ENCODE measurements around the gene ADCY3. TPM values are rescaled to one million over a fixed set of nuclear protein-coding genes. Genes with fewer than 3 reads are reported as not detected.

The ADCY3 gene
- total RNA-seq, 1 donor from 2014 or later, result 140 TPM

DNA sequence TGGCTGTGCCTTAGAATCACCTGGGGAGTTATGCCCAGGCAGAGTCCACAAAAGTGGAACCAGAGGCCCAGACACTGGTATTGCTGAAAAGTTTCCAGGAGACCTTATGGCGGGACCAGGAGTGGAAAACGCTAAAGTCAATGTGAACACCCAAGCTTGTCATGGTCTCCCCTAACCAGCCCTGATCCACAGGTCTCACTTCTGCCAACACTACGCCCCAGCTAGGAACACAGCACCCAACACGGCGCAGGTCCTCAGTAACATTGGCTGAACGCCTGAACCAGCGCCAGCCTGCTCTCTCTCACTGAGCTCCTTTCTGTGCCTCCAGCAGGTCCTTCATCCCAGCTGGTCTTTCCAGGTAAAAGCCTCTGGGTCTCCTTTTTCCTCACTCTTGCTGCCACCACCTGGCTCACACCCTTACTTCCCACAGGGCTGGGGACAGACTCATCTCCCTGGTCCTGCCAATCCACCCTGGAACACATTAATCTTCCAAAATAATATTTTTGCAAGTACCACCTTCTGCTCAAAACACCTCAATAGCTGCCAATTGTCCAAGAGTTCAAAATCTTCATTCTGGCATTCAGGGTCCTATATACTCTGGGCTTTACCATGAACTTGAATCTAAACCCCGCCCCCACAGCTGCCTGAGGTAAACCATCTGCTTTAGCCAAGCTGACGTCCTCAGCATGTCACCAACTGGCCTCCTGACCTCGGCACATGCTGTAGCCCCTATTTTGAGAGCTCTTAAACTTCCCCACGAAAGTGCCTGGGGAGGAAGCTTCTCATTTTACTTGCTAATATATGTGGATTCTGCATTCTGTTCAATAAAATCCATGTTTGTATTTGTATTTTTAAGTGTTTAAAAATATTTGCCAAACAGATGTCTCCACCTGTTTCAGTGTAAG is 34.6 kb downstream of the ADCY3 start:
- no peak overlapping the region for H3K27ac ChIP-seq
- intact Hi-C loops (cut with DNase I), result no loop called here
- no peaks in the 10 kb centered on the region for H3K9me3 ChIP-seq
- no peaks in the 10 kb centered on the region for H3K36me3 ChIP-seq
- H3K4me1 ChIP-seq, result no peaks in the 10 kb centered on the region
- H3K27me3 ChIP-seq, result no peaks in the 10 kb centered on the region
- no peak overlapping the region for H3K4me3 ChIP-seq
- no peak for DNase-seq (ENCODE audit: low spot score in 2 of 2)
- TF ChIP-seq, protein P1, sequence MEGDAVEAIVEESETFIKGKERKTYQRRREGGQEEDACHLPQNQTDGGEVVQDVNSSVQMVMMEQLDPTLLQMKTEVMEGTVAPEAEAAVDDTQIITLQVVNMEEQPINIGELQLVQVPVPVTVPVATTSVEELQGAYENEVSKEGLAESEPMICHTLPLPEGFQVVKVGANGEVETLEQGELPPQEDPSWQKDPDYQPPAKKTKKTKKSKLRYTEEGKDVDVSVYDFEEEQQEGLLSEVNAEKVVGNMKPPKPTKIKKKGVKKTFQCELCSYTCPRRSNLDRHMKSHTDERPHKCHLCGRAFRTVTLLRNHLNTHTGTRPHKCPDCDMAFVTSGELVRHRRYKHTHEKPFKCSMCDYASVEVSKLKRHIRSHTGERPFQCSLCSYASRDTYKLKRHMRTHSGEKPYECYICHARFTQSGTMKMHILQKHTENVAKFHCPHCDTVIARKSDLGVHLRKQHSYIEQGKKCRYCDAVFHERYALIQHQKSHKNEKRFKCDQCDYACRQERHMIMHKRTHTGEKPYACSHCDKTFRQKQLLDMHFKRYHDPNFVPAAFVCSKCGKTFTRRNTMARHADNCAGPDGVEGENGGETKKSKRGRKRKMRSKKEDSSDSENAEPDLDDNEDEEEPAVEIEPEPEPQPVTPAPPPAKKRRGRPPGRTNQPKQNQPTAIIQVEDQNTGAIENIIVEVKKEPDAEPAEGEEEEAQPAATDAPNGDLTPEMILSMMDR (IDR thresholded peaks at IDR 0.05), result no peak

DNA sequence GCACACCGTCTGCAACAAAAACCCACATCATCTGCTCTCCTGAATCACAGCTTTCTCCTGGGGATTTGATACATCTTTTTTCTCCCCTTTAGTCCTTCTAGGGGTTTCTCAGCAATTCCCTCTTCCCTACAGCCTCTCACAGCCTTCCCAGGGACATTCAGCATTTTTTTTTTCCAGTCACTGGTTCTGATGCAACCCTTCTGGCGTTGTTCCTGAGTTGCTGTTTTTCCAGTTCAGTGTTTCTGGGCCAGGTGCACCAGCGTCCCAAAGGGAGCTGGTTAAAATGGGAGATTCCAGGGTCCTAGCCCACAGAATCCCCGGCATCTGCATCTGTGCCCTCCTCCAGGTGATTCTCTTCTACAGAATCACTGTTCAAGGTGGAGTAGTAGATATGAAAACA is 36.1 kb downstream of the ADCY3 start:
- Histone ChIP-seq H3K4me3 (no peak overlapping the region), H3K9me3 (no peaks in the 10 kb centered on the region), H3K4me1 (no peaks in the 10 kb centered on the region), H3K27me3 (no peaks in the 10 kb centered on the region), H3K36me3 (no peaks in the 10 kb centered on the region), H3K27ac (no peak overlapping the region)
- TF ChIP-seq, protein P1 (IDR thresholded peaks at IDR 0.05), result no peak
- intact Hi-C loops (cut with DNase I), result no loop called here
- no peak for DNase-seq (ENCODE audit: low spot score in 2 of 2)

DNA sequence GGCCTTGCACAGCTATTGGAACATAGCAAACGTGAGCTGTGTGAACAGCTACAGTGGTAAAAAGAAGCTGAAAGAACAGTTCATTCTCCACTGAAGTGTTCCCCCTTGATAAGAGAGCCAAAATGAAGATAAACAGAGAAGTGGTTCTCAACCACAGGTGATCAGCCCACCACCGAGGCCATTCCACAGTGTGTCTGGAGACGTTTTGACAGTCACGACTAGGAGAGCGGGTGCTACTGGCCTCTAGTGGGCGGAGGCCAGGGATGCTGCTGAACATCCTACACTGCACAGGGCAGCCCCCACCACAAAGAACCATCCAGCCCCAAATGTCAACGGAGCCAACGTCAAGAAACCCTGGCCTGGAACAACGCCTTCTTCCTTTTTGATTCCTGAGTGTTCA is 38.4 kb downstream of the ADCY3 start:
- Histone ChIP-seq H3K27me3 (no peaks in the 10 kb centered on the region), H3K36me3 (no peaks in the 10 kb centered on the region), H3K27ac (no peak overlapping the region), H3K4me1 (no peaks in the 10 kb centered on the region), H3K4me3 (no peak overlapping the region), H3K9me3 (no peaks in the 10 kb centered on the region)
- intact Hi-C loops (cut with DNase I), result no loop called here
- TF ChIP-seq, protein P1 (IDR thresholded peaks at IDR 0.05), result no peak
- no peak for DNase-seq (ENCODE audit: low spot score in 2 of 2)

DNA sequence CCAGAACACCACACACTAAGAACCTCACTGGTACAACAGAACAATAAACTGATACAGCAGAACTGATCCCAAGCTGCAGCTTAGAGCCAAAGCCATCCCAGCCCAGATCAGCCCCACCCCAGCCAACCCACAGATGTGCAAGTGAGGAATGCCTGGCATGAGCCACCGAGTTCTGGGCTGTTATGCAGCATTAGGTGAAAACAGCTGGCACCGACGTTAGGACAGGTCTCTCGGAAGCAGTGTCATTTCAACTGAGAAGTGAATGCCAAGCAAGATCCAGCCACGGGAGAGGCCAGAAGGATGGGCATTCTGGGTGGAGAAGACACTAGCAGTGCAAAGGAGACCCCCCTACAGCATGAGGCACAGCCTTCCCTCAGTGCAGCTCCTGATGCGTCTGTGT is 38.9 kb downstream of the ADCY3 start:
- intact Hi-C loops (cut with DNase I), result no loop called here
- Histone ChIP-seq H3K36me3 (no peaks in the 10 kb centered on the region), H3K27me3 (no peaks in the 10 kb centered on the region), H3K4me3 (no peak overlapping the region), H3K9me3 (no peaks in the 10 kb centered on the region), H3K4me1 (no peaks in the 10 kb centered on the region), H3K27ac (no peak overlapping the region)
- TF ChIP-seq, protein P1 (IDR thresholded peaks at IDR 0.05), result no peak
- no peak for DNase-seq (ENCODE audit: low spot score in 2 of 2)

DNA sequence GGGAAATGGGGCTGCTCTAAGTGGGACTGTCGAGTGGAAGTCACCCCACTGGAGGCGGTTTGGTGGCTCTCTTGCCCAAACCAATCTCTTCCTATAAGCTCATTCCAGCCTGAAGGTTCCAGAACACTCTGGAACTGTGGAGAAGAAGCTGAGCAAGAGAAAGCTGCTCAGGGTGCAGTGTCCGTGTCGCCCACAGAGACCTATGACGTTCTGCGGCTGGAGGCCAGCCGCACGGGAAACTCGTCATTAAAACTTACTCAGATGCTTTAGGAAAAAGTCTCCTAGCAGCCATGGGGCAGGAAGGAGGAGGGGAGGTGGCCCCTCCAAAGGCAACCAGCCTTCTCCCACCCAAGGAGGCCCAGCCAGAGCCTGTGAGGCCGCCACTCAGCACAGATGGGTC is 41.7 kb downstream of the ADCY3 start:
- no peaks in the 10 kb centered on the region for H3K4me1 ChIP-seq
- DNase-seq (ENCODE audit: low spot score in 2 of 2), result no peak
- TF ChIP-seq, protein P1 (IDR thresholded peaks at IDR 0.05), result no peak
- H3K27ac ChIP-seq, result no peak overlapping the region
- intact Hi-C loops (cut with DNase I), result no loop called here
- no peaks in the 10 kb centered on the region for H3K9me3 ChIP-seq
- no peaks in the 10 kb centered on the region for H3K27me3 ChIP-seq
- no peak overlapping the region for H3K4me3 ChIP-seq
- no peaks in the 10 kb centered on the region for H3K36me3 ChIP-seq
